ENCODE measurements around the gene NRP2. TPM values are rescaled to one million over a fixed set of nuclear protein-coding genes. Genes with fewer than 3 reads are reported as not detected.

The NRP2 gene
- total and polyA plus RNA-seq, 2 of the 13 experiments (the other 11 are each of a cell fraction or from before 2014, with no cell fraction given), result 0.65 to 1.4 TPM

DNA sequence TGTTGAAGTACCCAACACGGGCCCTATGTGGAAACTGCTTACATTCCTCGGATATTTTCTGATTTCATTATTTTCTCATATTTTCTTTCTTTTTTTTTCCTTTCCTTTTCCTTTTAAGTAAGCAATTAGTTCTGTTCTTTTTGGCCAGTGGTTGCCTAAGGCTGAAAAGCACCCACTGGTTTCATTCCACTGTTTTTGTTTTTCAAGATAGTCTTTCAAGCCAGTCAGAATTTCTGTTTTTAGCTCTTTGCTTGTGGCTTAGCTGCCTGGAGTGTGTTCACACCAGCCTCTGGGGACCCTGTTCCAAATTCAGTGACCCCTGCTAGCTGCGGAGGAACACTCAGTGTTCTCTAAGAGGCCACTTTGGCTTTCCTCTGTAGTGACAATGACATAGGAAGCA is 73.6 kb downstream of the NRP2 start (continued):
- TF ChIP-seq, protein P1, sequence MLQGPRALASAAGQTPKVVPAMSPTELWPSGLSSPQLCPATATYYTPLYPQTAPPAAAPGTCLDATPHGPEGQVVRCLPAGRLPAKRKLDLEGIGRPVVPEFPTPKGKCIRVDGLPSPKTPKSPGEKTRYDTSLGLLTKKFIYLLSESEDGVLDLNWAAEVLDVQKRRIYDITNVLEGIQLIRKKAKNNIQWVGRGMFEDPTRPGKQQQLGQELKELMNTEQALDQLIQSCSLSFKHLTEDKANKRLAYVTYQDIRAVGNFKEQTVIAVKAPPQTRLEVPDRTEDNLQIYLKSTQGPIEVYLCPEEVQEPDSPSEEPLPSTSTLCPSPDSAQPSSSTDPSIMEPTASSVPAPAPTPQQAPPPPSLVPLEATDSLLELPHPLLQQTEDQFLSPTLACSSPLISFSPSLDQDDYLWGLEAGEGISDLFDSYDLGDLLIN (CRISPR knock-in tag; IDR thresholded peaks at IDR 0.05; ENCODE audit: borderline replicate concordance), result no peak
- TF ChIP-seq SYNCRIP (IDR thresholded peaks at IDR 0.05; ENCODE audit: insufficient read depth, low read depth, low read length), result no peak
- no peak for TF ChIP-seq ZNF292 (CRISPR knock-in tag; IDR thresholded peaks at IDR 0.05; ENCODE audit: borderline replicate concordance, low read depth)
- no peak for TF ChIP-seq FOXJ3 (CRISPR knock-in tag; IDR thresholded peaks at IDR 0.05; ENCODE audit: borderline replicate concordance)

DNA sequence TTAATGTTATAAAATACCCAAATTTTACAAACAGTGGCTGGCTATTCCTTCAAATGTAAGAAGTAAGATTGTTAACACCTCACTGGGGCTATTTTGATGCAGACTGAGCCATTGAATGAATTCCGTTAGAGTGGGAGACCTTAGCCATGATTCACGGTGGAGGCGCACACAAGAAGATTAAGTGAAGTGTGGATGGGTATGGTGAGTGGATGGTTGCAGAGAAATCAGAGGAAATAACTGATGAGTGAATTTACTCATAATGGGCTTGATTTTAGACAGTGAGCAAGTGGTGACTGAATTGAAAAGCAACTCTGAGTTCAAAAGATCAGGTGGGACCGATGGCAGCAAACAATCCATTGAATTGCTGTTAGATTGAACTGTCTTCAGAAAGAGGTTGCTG is 75.0 kb downstream of the NRP2 start:
- Histone ChIP-seq H3K27ac (ENCODE audit: extremely low read length, insufficient read depth, low read length) (no peak overlapping the region), H3K9me3 (ENCODE audit: low read length) (no peaks in the 10 kb centered on the region), H2AFZ (ENCODE audit: low read length) (no peak overlapping the region), H3K4me3 (replicated peaks in 1 of 3; ENCODE audit: insufficient read depth in 1 of 3, low read depth in 2 of 3, low read length in 3 of 3) (no peak overlapping the region), H3K27me3 (ENCODE audit: control insufficient read depth in 1 of 2, insufficient read depth in 2 of 2, low read length in 2 of 2) (peaks cover 0 to 3% of the 10 kb centered on the region in 2 experiments; a peak in 2 of 5 replicates), H3K9ac (ENCODE audit: insufficient read depth, low read depth, low read length) (no peak overlapping the region), H4K20me1 (ENCODE audit: insufficient read depth, low read length) (no peaks in the 10 kb centered on the region), H3K79me2 (ENCODE audit: insufficient read depth, low read length) (no peaks in the 10 kb centered on the region), H3K4me2 (ENCODE audit: low read depth, low read length) (no peak overlapping the region), H3K36me3 (replicated peaks in 1 of 2; ENCODE audit: control insufficient read depth in 1 of 2, insufficient read depth in 2 of 2, low read length in 2 of 2) (no peaks in the 10 kb centered on the region), H3K4me1 (ENCODE audit: insufficient read depth, low read length) (peaks cover 8% of the 10 kb centered on the region)
- DNase-seq (ENCODE audit: low spot score), result no peak
- FAIRE-seq, result no peak
- intact Hi-C loops (cut with micrococcal nuclease; ENCODE audit: unreplicated experiment), result no loop called here
- in situ Hi-C loops (cut with HindIII; ENCODE audit: extremely low pct_ligation_motif_present, low pct_unique_long_range_greater_than_20kb), result no loop called here
- 71% methylated on average over 4 of the region's 4 CpGs for WGBS (ENCODE audit: low lambda C conversion rate)
- ChIA-PET CTCF (ENCODE audit: low intra/inter-chr PET ratio, low total read pairs) (no interaction called here), POLR2A (no interaction called here)
- TF ChIP-seq, protein P2, sequence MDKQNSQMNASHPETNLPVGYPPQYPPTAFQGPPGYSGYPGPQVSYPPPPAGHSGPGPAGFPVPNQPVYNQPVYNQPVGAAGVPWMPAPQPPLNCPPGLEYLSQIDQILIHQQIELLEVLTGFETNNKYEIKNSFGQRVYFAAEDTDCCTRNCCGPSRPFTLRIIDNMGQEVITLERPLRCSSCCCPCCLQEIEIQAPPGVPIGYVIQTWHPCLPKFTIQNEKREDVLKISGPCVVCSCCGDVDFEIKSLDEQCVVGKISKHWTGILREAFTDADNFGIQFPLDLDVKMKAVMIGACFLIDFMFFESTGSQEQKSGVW (CRISPR knock-in tag; IDR thresholded peaks at IDR 0.05; ENCODE audit: borderline replicate concordance), result no peak
- TF ChIP-seq NPAS2 (CRISPR knock-in tag; IDR thresholded peaks at IDR 0.05; ENCODE audit: borderline replicate concordance) (no peak), PHB2 (IDR thresholded peaks at IDR 0.05; ENCODE audit: partially characterized antibody) (no peak), ZNF382 (CRISPR knock-in tag; IDR thresholded peaks at IDR 0.05; ENCODE audit: borderline replicate concordance) (no peak), KLF16 (CRISPR knock-in tag; IDR thresholded peaks at IDR 0.05) (no peak), SIX1 (CRISPR knock-in tag; IDR thresholded peaks at IDR 0.05; ENCODE audit: borderline replicate concordance) (no peak), YEATS2 (CRISPR knock-in tag; IDR thresholded peaks at IDR 0.05; ENCODE audit: borderline replicate concordance) (no peak), ZFP36L1 (CRISPR knock-in tag; IDR thresholded peaks at IDR 0.05) (no peak), EEA1 (CRISPR knock-in tag; IDR thresholded peaks at IDR 0.05; ENCODE audit: borderline replicate concordance) (no peak), ZSCAN22 (CRISPR knock-in tag; IDR thresholded peaks at IDR 0.05) (no peak), NRL (CRISPR knock-in tag; IDR thresholded peaks at IDR 0.05; ENCODE audit: borderline replicate concordance) (no peak), BCL6 (CRISPR knock-in tag; IDR thresholded peaks at IDR 0.05) (no peak), ZBTB38 (CRISPR knock-in tag; IDR thresholded peaks at IDR 0.05) (no peak), ZNF629 (CRISPR knock-in tag; conservative IDR thresholded peaks at IDR 0.05) (no peak)
- BruUV-seq (replicated peaks), result no TSS peak
- no peak for ATAC-seq
